NK-92 (cell line): ENCODE data around the gene CAPZA1.

ENCODE experiments used
- DNase-seq: peaks from one replicate; lab custom pipeline; 2025; ENCODE audit not compliant: unreplicated experiment; lab: John Stamatoyannopoulos, UW

CAPZA1 gene

GRCh38 chr1:112675728-112676381 lies 56.2 kb downstream of the CAPZA1 start:
- DNase-seq = no peak

GRCh38 chr1:112676543-112676942 lies 56.9 kb downstream of the CAPZA1 start:
- no peak for DNase-seq

GRCh38 chr1:112677501-112677900 lies 57.9 kb downstream of the CAPZA1 start:
- no peak for DNase-seq

GRCh38 chr1:112678605-112679004 lies 59.0 kb downstream of the CAPZA1 start:
- no peak for DNase-seq

- DNase-seq = no peak
Measured at GRCh38 chr1:112685913-112686312, 66.3 kb downstream of the CAPZA1 start.

GRCh38 chr1:112686417-112686816 lies 66.8 kb downstream of the CAPZA1 start:
- no peak for DNase-seq

- no peak for DNase-seq
Measured at GRCh38 chr1:112686835-112687234, 67.2 kb downstream of the CAPZA1 start.

- no peak for DNase-seq
Measured at GRCh38 chr1:112687361-112687760, 67.7 kb downstream of the CAPZA1 start.

- DNase-seq = no peak
Measured at GRCh38 chr1:112687785-112688496, 68.3 kb downstream of the CAPZA1 start.

GRCh38 chr1:112688781-112689193 lies 69.2 kb downstream of the CAPZA1 start:
- no peak for DNase-seq

GRCh38 chr1:112689196-112689841 lies 69.7 kb downstream of the CAPZA1 start:
- no peak for DNase-seq

- DNase-seq = no peak
Measured at GRCh38 chr1:112689842-112690237, 70.2 kb downstream of the CAPZA1 start.

- no peak for DNase-seq
Measured at GRCh38 chr1:112692681-112693080, 73.0 kb downstream of the CAPZA1 start.

- DNase-seq = no peak
Measured at GRCh38 chr1:112693821-112694220, 74.2 kb downstream of the CAPZA1 start.

- DNase-seq = no peak
Measured at GRCh38 chr1:112694363-112694929, 74.8 kb downstream of the CAPZA1 start.

GRCh38 chr1:112695276-112695675 lies 75.6 kb downstream of the CAPZA1 start:
- no peak for DNase-seq

- no peak for DNase-seq
Measured at GRCh38 chr1:112696578-112697314, 77.1 kb downstream of the CAPZA1 start.

GRCh38 chr1:112697781-112698201 lies 78.2 kb downstream of the CAPZA1 start:
- no peak for DNase-seq

- no peak for DNase-seq
Measured at GRCh38 chr1:112698366-112699310, 79.0 kb downstream of the CAPZA1 start.
